HepG2 (cell line): Measurements from ENCODE around the gene ZMYM3. TPM values are rescaled to one million over a fixed set of nuclear protein-coding genes. Genes with fewer than 3 reads are reported as not detected.

Experiments used
- ATAC-seq: fragments of 200-7000 bp; cut with Tn5 transposase; 3 replicates; pipeline ENCODE4 v1.9.1; 2020; ENCODE audit warnings: mild to moderate bottlenecking, moderate library complexity
- BruUV-seq: library from RNA; stranded (reverse); fragments of 400-500 nt; replicated peaks from 2 replicates; lab custom pipeline; 2021; lab: Mats Ljungman, UMichigan
- CTCF ChIA-PET: fragments of 300-600 bp; formaldehyde crosslinking; extraction: SDS; loops from one replicate; lab custom pipeline; 2021; ENCODE audit warnings: low total read pairs, inconsistent platforms, low intra/inter-chr PET ratio; lab: Yijun Ruan, JAX
- POLR2A ChIA-PET: fragments of 350-600 bp; sonication (Branson Sonifier 250); formaldehyde crosslinking; loops from one replicate; lab custom pipeline; 2020; ENCODE audit warnings: antibody characterized with exemption, inconsistent platforms; lab: Yijun Ruan, JAX
- DNase-seq: peaks from one replicate; pipeline ENCODE4 v3.0.0-alpha.2; 2015; ENCODE audit warnings: low spot score
- FAIRE-seq: peaks from 3 replicates; lab custom pipeline; 2011; peaks lifted over from hg19 to GRCh38; lab: Jason Lieb, UNC
- H2AFZ ChIP-seq: one replicate; pipeline ENCODE4 v1.6.1; 2011; ENCODE audit warnings: low read length, inconsistent platforms
- H3K27ac ChIP-seq: fragments of 300-600 bp; 3 replicates; pipeline ENCODE4 v1.8.0; 2011; ENCODE audit warnings: mixed run types, mild to moderate bottlenecking, mixed read lengths, low read length, inconsistent platforms; ENCODE audit not compliant: insufficient read depth; ENCODE audit errors: extremely low read length
- H3K27me3 ChIP-seq, 2 experiments: fragments of 200-600 bp in 1 of 2; 2 replicates in 1 of 2; 3 replicates in 1 of 2; pipeline versions ENCODE4 v1.6.0 to v1.8.0; 2011; ENCODE audit warnings: low read length in 2 of 2, mild to moderate bottlenecking in 2 of 2, moderate library complexity in 2 of 2, inconsistent platforms in 1 of 2; ENCODE audit not compliant: insufficient read depth in 2 of 2, control insufficient read depth in 1 of 2
- H3K36me3 ChIP-seq, 2 experiments: fragments of 200-600 bp in 1 of 2; replicated peaks in 1 of 2; 2 replicates in 1 of 2; 3 replicates in 1 of 2; pipeline versions ENCODE4 v1.5.1 to v1.8.0; 2011; ENCODE audit warnings: low read length in 2 of 2, inconsistent platforms in 1 of 2; ENCODE audit not compliant: insufficient read depth in 2 of 2, control insufficient read depth in 1 of 2
- H3K4me1 ChIP-seq: 2 replicates; pipeline ENCODE4 v1.5.1; 2012; ENCODE audit warnings: low read length, inconsistent platforms; ENCODE audit not compliant: insufficient read depth
- H3K4me2 ChIP-seq: 2 replicates; pipeline ENCODE4 v1.6.0; 2011; ENCODE audit warnings: low read depth, low read length, inconsistent platforms
- H3K4me3 ChIP-seq, 3 experiments: fragments of 200-600 bp in 1 of 3; sonication (generic), shearing (Covaris generic) in 1 of 3; replicated peaks in 1 of 3; 2 replicates each; pipeline ENCODE4 v1.5.1; 2011 to 2016; ENCODE audit warnings: low read length in 3 of 3, inconsistent platforms in 2 of 3, low read depth in 2 of 3, mild to moderate bottlenecking in 2 of 3, control low read depth in 1 of 3, mixed read lengths in 1 of 3; ENCODE audit not compliant: insufficient read depth in 1 of 3
- H3K79me2 ChIP-seq: one replicate; pipeline ENCODE4 v1.6.1; 2011; ENCODE audit warnings: low read length, inconsistent platforms; ENCODE audit not compliant: insufficient read depth
- H3K9ac ChIP-seq: 2 replicates; pipeline ENCODE4 v1.6.0; 2011; ENCODE audit warnings: mild to moderate bottlenecking, low read depth, low read length, inconsistent platforms; ENCODE audit not compliant: insufficient read depth
- H3K9me3 ChIP-seq: 2 replicates; pipeline ENCODE4 v1.5.1; 2012; ENCODE audit warnings: mild to moderate bottlenecking, low read length
- H4K20me1 ChIP-seq: 2 replicates; pipeline ENCODE4 v1.6.0; 2011; ENCODE audit warnings: inconsistent platforms, mild to moderate bottlenecking, low read length, moderate library complexity; ENCODE audit not compliant: insufficient read depth
- BRCA1 ChIP-seq: sonication (generic); formaldehyde crosslinking; IDR thresholded peaks from 2 replicates; pipeline ENCODE4 v1.4.0; 2020; ENCODE audit warnings: missing genetic modification reagents
- FIP1L1 ChIP-seq: fragments of 200-400 bp; formaldehyde crosslinking; IDR thresholded peaks from 2 replicates; pipeline ENCODE4 v1.6.1; 2018; ENCODE audit warnings: low read depth, mild to moderate bottlenecking, low read length, moderate library complexity, borderline replicate concordance; ENCODE audit not compliant: insufficient read depth
- HMGA1 ChIP-seq: sonication (generic); formaldehyde crosslinking; conservative IDR thresholded peaks from 2 replicates; pipeline ENCODE4 v1.4.0; 2020; ENCODE audit warnings: missing genetic modification reagents
- HNF4A ChIP-seq: sonication (generic); formaldehyde crosslinking; IDR thresholded peaks from 2 replicates; pipeline ENCODE4 v1.4.0; 2020; ENCODE audit warnings: missing genetic modification reagents
- JDP2 ChIP-seq: sonication (generic); formaldehyde crosslinking; IDR thresholded peaks from 2 replicates; pipeline ENCODE4 v1.8.1; 2022; ENCODE audit warnings: missing genetic modification reagents, borderline replicate concordance
- LCORL ChIP-seq, 2 experiments: fragments of 450-650 bp in 1 of 2; sonication (generic) in 1 of 2; formaldehyde crosslinking in 1 of 2; IDR thresholded peaks; 2 replicates each; pipeline versions ENCODE4 v1.5.0 to v1.6.1; 2017 to 2020; ENCODE audit warnings: antibody characterized with exemption in 1 of 2, missing genetic modification reagents in 1 of 2
- MAFF ChIP-seq: IDR thresholded peaks from 2 replicates; pipeline ENCODE4 v1.6.1; 2011; ENCODE audit warnings: low read depth, low read length, improper control_type of control experiment
- RELA ChIP-seq: sonication (generic); formaldehyde crosslinking; IDR thresholded peaks from 2 replicates; pipeline ENCODE4 v1.4.0; 2020; ENCODE audit warnings: missing genetic modification reagents
- RFX3 ChIP-seq: IDR thresholded peaks from 2 replicates; pipeline ENCODE4 v1.6.1; 2016; ENCODE audit warnings: missing biosample characterization, missing genetic modification reagents
- ZNF282 ChIP-seq: fragments of 450-650 bp; IDR thresholded peaks from 2 replicates; pipeline ENCODE4 v1.6.1; 2018; ENCODE audit not compliant: partially characterized antibody
- WGBS: methylation state at CpG from one replicate; pipeline ENCODE4 v1.1.6; 2017; ENCODE audit warnings: low lambda C conversion rate; 5-methylcytosine and 5-hydroxymethylcytosine counted together
- in situ Hi-C: cut with HindIII; loops from 2 replicates; pipeline ENCODE4 v1.10.0; 2017; ENCODE audit warnings: low pct_unique_long_range_greater_than_20kb; ENCODE audit not compliant: extremely low pct_ligation_motif_present
- intact Hi-C: fragments of 100-400 bp; cut with micrococcal nuclease; formaldehyde crosslinking; loops from one replicate; pipeline ENCODE4 v1.10.0; 2022; ENCODE audit not compliant: unreplicated experiment
- polyA plus RNA-seq, 8 experiments: library from polyadenylated mRNA; depleted of rRNA in 3 of 8; stranded (reverse) in 7 of 8; unstranded in 1 of 8; fragments of >200 nt; fragmentation: Illumina TruSeq in 4 of 8; extraction: Trizol in 4 of 8; gene quantifications; 2 replicates each; pipeline versions ENCODE4 v1.2.1 to v1.2.3, GENCODE V29; 2011 to 2016; ENCODE audit warnings: low read depth in 4 of 8, missing spikeins in 1 of 8, mixed read lengths in 1 of 8; ENCODE audit not compliant: insufficient read depth in 1 of 8
- total RNA-seq, 5 experiments: library from RNA; depleted of rRNA; stranded (reverse); fragments of >200 nt; fragmentation: Illumina TruSeq; extraction: Trizol; gene quantifications; 2 replicates each; pipeline ENCODE4 v1.2.3, GENCODE V29; 2016; ENCODE audit warnings: low read depth in 1 of 5
- TF ChIP-seq, protein P1 (sequence below): sonication (generic); formaldehyde crosslinking; IDR thresholded peaks from 2 replicates; pipeline ENCODE4 v1.8.1; 2022; ENCODE audit warnings: mild to moderate bottlenecking, missing genetic modification reagents
- TF ChIP-seq, protein P2 (sequence below): sonication (generic); formaldehyde crosslinking; conservative IDR thresholded peaks from 2 replicates; pipeline ENCODE4 v1.4.0; 2020; ENCODE audit warnings: missing genetic modification reagents

The ZMYM3 gene
- total and polyA plus RNA-seq, 2 of the 13 experiments (the other 11 are each of a cell fraction or from before 2014, with no cell fraction given): 26.4 to 35.4 TPM

DNA sequence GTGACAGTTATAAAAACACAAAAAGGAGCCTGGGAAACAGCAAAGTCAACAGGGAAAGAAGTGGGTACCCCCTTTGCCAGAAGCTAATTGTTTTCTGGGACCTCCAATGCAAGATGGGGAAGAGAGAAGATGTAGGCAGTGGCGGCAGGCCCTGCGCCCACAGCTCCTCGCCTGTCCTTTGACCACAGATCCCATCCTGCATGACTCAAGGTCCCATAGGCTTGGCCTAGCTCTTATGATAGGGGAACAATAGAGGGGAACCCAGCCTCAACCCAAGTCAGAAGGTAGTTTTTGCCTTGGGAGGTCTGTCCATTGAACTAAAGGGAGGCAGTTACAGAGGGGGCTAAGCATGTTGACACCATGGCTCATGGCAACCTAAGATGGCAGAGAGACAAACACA is 14.2 kb downstream of the ZMYM3 start:
- no peak overlapping the region for H2AFZ ChIP-seq
- H3K27ac ChIP-seq: peak overlapping the region; percentile 33
- H3K36me3 ChIP-seq: peaks cover 5 to 25% of the 10 kb centered on the region in 2 experiments; a peak in 4 of 5 replicates
- BruUV-seq: TSS peak; percentile 47
- H3K9me3 ChIP-seq: no peaks in the 10 kb centered on the region
- ChIA-PET CTCF (no interaction called here), POLR2A (interaction anchor here (0.6 kb wide), 1 partner anchor 13 kb away, joined by 3 read pairs; no protein-coding TSS in a partner anchor)
- FAIRE-seq (no peak), DNase-seq (no peak), ATAC-seq (no peak)
- H3K9ac ChIP-seq: no peak overlapping the region
- H3K4me3 ChIP-seq: no peak overlapping the region
- no peaks in the 10 kb centered on the region for H3K79me2 ChIP-seq
- intact Hi-C loops: no loop called here
- in situ Hi-C loops: no loop called here
- H4K20me1 ChIP-seq: no peaks in the 10 kb centered on the region
- no peak for TF ChIP-seq RFX3
- no peak for TF ChIP-seq BRCA1 (CRISPR knock-in tag)
- TF ChIP-seq HMGA1 (CRISPR knock-in tag): no peak
- TF ChIP-seq JDP2: no peak
- no peak for TF ChIP-seq ZNF282
- no peak for TF ChIP-seq MAFF
- TF ChIP-seq HNF4A (CRISPR knock-in tag): no peak
- TF ChIP-seq, protein P1, sequence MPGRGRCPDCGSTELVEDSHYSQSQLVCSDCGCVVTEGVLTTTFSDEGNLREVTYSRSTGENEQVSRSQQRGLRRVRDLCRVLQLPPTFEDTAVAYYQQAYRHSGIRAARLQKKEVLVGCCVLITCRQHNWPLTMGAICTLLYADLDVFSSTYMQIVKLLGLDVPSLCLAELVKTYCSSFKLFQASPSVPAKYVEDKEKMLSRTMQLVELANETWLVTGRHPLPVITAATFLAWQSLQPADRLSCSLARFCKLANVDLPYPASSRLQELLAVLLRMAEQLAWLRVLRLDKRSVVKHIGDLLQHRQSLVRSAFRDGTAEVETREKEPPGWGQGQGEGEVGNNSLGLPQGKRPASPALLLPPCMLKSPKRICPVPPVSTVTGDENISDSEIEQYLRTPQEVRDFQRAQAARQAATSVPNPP: no peak
- TF ChIP-seq, protein P2, sequence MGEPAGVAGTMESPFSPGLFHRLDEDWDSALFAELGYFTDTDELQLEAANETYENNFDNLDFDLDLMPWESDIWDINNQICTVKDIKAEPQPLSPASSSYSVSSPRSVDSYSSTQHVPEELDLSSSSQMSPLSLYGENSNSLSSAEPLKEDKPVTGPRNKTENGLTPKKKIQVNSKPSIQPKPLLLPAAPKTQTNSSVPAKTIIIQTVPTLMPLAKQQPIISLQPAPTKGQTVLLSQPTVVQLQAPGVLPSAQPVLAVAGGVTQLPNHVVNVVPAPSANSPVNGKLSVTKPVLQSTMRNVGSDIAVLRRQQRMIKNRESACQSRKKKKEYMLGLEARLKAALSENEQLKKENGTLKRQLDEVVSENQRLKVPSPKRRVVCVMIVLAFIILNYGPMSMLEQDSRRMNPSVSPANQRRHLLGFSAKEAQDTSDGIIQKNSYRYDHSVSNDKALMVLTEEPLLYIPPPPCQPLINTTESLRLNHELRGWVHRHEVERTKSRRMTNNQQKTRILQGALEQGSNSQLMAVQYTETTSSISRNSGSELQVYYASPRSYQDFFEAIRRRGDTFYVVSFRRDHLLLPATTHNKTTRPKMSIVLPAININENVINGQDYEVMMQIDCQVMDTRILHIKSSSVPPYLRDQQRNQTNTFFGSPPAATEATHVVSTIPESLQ: no peak
- TF ChIP-seq LCORL (IDR thresholded peaks at IDR 0.05): no peak
- TF ChIP-seq LCORL (CRISPR knock-in tag; IDR thresholded peaks at IDR 0.05): no peak
- TF ChIP-seq RELA (CRISPR knock-in tag): no peak
- TF ChIP-seq FIP1L1: no peak
- no peaks in the 10 kb centered on the region; the same call in 1 of the 2 replicates for H3K4me1 ChIP-seq
- no peaks in the 10 kb centered on the region for H3K27me3 ChIP-seq
- no peak overlapping the region for H3K4me2 ChIP-seq
- 100% methylated on average over 3 of the region's 3 CpGs for whole genome bisulfite sequencing
